HG02870 (cell line): ENCODE results near the gene ZBTB39.
"Not testable (repeated sequence)": the region's sequence is repeated elsewhere in the genome, so short reads cannot be mapped to it uniquely, and the experiment has no call there.

Experiments used
- ATAC-seq: cut with Tn5 transposase; IDR thresholded peaks from one replicate; pipeline ENCODE4 v1.9.1; 2021; ENCODE audit warnings: mild to moderate bottlenecking, moderate library complexity; ENCODE audit not compliant: unreplicated experiment

ZBTB39 gene

DNA sequence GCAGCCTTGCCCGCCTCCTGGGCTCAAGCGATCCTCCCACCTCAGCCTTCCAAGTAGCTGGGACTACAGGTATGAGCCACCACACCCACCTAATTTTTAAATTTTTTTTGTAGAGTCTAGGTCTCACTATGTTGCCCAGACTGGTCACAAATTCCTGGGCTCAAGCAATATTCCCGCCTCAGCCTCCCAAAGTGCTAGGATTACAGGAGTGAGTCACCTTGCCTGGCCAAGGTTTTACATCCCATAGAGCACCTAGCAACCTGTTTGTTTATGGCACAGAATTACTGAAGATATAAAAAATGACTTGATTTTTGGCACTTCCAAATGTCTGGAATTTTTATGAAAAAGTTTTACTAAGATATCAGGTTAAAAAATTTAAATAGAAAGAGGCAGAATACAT, 27.1 kb upstream of the ZBTB39 start:
- no peak for ATAC-seq

DNA sequence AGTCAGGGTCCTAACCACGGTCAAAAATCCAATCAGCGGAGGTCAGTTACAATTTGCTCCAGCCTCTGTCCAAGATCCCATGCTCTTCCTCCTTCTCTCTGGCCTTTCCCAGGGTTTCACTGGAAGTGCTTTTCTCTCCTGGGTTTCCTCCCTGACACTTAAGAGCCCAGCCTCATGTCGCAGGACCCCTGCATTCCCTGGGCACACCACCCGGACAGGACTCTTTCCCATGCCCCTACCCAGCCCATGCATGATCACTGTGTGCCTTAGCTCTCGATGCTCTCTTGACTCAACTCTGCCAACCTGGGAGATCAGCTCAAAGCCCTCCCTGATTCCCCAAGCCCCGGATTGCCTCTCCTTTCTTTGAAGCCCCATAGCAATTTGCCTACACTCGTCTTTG, 25.4 kb upstream of the ZBTB39 start:
- ATAC-seq = no peak

DNA sequence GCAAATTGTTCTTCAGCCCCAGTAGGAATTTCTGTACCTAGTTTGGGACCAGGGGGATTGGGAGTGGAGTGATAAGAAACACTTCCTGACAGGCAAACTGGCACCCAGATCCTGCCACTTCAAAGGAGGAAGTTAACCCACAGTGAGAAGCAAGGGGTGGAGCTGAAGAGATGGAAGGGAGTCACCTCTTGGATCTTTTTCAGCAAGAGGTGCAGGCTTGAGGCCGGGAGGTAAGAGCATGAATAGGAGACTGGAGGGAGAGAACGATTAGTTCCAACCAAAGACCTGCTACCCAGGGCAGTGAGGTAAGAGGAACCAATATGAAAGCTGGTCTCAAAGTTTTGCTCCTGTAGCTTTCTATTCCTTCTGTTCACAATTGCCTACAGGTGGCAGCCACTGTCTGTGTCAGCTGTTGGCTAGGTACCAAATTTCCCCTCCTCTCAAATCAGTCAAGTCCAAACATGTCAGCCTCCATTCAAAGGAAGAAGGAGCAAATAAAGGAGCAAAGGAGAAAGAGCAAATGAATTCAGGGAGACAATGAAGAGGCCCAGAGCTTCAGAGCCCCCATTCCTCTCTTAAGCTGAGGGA, 24.9 kb upstream of the ZBTB39 start:
- ATAC-seq = no peak

DNA sequence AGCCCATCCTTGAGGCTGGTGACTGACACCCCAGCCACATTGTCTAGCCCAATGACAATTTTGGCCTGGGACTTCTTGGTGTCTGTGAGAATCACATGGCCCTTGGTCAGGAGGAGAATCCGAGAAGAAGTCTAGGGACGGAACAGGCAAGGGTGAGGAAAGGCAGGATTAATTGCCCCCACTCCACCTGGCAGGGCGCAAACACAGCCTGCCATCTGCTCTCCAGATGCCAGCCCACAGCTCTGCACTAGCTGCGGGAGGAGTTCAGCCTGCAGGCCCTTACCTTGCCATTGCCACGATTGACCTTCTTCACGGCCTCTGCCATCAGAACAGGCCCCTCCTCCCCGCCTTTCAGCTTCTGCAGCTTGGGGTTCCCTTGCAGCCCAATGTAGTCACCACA, 23.1 kb upstream of the ZBTB39 start:
- no peak for ATAC-seq

DNA sequence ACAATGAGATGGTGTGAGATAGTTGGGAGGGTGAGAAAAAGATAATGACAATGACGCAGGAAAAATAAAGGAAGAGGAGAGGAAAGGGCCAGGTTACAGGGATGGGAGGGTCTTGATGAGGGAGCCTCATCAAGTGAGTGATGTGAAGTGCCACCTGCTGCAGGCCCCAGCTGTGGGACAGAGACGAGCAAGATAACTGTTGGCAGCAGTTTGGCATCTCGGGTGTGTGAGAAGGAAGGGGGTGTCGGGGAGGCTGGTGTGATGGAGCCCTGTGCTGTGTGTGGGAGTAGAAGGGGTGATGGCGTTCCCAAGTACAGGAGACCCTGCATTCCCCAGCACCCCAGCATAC, 21.4 kb upstream of the ZBTB39 start:
- ATAC-seq = no peak

DNA sequence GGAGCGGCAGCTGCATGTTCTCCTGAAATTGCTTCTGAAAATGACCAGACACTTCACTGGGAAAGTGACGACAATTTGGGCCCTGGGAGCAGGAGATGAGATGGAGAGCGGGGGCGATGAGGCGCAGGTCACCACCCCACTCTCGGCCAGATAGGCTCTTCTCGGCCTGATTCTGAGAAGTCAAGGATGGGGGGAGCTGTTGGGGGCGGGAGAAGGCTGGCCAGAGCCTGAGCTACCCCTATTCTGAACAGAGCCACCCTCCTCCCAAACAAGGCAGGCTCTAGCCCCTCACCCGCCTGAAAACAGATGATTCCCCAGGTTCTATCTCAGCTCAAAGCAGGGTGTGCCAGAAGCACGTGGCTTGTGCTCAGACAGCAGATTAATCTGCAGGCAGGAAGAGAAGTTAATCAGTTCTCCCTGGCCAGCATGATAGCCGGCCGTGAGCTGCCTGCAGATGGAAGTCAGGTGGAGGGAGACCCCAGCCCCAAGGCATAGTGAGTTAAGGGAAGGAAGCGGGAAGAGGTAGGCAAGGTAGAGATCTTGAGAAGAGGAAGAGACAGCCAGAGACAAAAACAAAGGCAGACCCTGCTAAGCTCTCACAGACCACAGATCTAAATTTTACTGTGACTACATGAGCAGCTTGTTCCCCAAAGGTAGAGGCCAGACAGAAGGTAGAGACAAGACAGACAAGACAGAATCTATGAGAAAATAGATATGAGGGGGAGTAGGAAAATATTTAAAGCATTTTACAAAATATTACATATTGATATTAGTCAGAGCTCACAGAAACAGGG, 20.9 kb upstream of the ZBTB39 start:
- no peak for ATAC-seq

DNA sequence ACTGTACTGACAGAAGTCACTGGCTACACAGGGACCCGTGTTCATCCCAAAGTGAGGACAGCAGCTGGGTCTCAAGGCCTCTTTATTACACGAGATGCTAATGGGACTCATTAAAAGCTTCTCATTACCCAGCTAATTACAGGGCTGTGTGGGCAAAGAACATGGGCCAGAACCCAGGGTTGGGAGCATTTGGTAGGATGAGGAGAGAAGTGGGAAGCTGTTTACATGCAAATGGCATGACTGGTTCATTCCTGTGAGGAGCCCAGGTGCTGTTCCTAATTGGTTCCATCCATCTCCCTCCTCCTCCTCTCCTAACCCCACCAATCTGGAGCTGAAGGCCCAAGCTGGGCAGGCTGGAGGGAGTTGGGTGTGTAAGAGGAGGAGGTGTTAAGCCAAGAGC, 18.9 kb upstream of the ZBTB39 start:
- ATAC-seq = no peak

DNA sequence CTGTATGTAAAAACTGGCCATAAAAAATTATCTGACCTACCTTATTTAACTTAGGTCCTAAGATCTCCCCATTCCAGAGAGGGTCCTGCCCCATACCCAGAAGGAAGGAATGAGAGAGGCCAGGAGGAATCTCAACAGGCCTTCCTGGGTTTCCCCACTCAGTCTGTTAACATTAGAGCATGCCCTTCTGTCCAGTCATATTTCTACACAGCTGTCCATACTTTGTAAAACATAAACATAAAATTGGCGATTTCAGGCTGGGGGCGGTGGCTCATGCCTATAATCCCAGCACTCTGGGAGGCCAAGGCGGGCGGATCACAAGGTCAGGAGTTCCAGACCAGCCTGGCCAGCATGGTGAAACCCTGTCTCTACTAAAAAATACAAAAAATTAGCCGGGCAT, 16.0 kb upstream of the ZBTB39 start:
- ATAC-seq = not testable (repeated sequence)

DNA sequence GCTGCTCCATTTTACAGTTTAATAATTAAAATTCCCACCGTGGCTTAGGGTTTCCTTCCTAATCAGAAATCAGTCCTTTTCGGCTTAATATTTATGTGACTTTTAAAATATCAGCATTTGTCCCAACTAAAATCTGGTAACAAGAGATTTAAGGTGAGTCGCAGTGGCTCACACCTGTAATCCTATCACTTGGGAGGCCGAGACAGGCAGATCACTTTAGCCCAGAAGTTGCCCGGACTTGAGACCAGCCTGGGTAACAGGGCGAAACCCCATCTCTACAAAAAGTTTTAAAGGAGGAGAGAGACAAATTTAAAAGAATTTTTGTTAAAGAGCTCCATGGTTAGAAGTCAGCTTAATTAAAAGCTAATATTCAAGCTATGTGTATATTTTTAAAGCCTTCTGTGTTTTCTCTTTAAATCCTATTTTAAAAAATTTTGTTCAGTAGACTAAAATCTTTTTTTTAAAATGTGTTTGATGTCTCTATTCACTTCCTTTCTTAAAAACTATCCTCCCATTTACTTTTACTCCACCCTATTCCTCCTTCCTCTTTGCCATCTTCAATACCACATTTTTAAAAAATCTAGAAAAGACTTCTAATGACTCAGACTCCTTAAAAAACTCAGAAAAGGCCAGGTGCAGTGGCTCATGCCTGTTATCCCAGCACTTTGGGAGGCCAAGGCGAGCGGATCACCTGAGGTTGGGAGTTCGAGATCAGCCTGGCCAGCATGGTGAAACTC, 13.8 kb upstream of the ZBTB39 start:
- no peak for ATAC-seq

DNA sequence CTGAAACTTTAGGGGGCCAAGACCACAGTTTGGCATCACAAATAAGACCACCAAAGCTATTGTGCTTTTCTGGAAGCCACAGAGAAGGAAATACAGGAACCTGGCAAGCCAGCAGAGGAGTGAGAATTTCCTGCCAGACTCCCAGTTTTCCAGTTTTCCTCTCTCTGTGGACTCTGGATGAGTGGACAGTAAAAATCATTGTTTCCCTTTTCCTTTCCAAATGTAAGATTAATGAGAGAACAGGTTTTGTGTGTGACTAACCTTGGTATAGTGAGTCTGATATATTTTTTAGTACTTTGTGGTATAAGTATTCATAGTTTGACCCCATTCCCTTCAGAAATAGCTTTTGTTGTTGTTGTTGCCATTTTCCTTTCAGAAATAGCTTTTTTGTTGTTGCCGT, 12.6 kb upstream of the ZBTB39 start:
- ATAC-seq = no peak

DNA sequence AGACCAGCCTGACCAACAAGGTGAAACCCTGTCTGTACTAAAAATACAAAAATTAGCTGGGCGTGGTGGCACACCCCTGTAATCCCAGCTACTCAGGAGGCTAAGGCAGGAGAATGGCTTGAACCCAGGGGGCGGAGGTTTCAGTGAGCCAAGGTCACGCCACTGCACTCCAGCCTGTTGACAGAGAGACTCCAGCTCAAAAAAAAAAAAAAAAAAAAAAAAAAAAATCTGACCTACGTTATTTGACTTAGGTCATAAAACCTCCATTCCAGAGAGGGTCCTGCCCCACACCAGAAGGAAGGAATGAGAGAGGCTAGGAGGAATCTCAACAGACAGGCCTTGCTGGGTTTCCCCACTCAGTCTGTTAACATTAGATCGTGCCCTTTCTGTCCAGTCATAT, 12.0 kb upstream of the ZBTB39 start:
- ATAC-seq = not testable (repeated sequence)

DNA sequence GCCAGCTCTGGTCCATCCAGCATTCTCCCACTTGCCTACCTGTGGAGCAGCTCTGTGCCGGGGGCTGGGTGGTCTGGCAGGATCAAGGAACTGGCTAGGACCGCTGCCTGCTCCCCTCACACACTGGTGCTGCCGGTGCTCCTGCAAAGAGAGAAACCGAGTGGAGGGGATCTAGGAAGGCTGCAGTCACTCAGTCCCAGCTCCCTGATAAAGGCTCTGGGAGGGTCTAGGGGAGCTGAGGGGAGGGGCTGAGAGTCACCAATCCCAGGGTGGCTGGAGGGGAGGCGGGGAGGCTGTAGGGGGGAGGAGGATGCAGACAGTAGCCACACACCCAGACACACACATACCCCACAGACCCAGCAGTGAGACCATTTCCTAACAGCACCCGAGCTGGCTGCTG, 10.0 kb upstream of the ZBTB39 start, which contains the start of gene TAC3:
TSS of gene TAC3 (minus strand) at position 182 of the 400 bp plus-strand sequence. CDS start 732 bp downstream, outside the sequence.
- no peak for ATAC-seq

DNA sequence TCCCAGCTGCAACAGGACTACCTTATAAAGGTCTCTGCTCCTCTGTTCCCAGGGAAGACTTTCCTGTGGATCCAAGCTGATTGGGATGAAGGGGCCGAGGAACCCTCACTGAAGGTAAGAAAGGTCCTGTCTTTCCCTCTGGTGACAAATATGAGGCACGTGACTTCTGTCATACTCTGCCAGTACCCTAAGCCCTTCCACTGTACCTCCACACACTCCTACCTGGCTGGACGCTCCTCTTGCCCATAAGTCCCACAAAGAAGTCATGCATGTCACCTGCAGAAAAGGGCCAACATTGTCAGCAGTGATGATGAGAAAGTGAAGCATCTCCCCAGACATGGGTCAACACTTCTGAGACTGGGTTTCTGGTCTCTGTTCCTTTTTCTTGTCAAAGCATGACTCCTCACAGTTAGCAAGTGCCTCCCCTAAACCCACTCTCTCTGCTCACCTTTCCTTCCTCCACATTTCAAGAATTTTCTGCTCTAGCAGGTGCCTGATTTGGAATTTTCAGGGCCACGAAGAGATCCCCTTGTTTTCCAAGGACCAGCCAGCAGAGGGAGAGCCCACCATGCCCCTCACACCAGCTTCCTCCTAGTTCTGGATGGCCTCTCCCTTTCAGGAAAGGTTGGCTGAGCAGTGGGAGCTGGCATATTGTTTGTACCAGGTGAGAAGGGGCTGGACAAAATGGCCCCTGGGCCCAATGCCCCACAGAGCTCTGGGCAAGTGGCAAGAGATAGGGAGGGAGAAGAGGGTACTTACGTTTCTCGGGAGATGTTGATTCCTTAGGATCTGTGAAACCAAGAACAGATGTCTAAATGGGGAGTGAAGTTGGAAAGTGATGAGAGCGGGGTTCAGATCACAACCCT, 6.5 kb upstream of the ZBTB39 start:
- peak; percentile 83 for ATAC-seq

DNA sequence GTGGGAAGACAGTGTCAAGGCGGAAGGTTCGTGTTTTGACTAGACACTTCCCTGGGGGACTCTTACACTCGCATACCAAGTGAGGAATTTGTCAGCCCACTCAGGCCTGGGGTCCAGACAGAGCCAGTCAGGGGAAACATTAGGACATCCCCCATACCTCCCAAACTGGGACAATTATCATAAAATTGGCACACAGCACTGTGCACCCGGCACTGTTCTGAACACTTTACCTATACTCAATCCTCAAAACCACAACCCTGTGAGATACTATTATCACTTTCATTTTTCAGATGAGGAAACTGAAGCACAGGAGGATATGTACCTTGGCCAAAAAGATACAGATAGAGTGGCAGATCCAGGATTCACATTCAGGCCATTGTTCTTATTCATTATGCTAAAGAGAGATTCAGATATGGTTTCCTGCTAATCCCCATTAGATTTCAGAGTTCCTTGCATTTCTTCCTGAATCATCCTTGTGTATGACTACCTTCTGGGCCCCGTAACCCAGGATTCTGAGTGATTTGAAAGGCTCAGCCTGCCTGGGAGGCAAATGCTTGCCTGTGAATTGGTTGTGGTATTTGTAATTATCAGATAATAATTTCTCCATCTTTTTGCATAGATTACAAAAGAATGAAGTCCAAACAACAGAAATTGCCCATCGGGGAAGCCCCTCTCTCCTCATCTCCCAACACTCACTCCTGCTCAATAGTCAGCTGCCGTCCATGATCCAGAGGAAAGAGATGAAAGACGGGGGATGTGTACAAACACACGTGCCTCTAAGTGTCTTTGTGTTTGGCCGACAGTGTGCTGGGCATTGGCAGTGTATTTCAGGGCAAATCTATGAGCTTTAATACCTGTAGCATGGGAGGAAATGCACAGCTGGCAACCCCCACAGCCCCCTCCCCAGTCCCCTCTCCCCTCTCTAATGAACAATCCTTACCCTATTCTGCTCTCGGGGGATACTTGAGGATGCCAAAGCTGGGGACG, 5.4 kb upstream of the ZBTB39 start:
- no peak for ATAC-seq

DNA sequence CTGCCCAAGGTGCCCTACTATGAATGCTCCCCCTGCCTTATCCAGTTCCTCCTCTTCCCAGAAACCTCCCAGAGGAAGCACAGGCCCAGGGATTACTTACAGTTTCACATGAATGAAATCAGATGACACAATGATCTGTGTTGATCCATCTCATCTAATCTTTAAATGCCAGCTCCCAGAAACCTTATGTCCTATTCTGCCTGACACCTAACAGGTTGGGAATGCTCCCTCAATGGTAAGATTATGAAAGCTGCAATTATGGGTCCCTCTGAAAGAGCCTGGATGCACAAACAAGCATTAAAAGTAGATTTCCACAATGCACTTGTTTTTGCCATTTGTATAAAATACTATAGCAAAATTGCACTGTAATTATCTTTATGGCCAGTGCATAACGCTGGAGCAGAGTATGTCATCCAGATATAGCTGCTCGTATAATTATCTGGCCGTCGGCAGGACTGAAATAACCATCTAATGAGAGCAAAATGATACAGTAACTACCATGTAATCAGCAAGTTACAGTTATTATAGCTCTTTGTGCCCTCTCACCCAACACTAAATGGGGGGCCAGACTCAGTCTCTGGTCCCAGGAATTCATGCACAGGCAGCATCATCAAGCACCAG, 4.4 kb upstream of the ZBTB39 start:
- ATAC-seq = no peak

DNA sequence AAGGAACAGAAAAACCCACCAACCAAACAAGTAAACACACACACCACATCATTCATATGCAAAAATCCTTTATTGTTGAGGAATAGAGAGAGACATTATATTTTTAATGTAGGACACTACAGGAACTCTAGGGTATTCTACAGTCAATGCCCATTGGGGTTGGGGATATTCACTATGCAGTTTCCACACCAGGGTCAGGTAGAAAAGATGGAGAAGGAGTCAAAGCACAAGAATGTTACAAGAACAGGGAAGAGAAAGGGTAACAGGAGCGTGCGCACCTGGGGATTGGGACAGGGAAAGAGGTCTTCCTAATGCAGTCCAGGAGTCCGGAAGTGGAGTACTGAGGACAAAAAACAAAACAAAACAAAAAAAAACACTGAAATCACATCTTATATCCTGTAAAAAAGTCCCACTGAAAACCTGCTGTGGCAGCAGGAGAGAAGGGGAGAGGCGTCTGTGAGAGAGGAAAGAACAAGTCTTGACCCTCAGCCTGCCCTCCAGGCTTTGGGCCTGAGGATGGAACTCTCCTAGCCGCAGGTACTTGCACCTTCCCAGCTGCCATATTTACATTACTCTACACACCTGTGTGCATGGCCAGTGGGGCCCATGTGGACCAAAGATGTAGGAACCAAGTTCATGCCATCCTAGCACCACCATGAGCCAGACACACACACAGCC, 3.7 kb upstream of the ZBTB39 start:
- ATAC-seq = no peak

DNA sequence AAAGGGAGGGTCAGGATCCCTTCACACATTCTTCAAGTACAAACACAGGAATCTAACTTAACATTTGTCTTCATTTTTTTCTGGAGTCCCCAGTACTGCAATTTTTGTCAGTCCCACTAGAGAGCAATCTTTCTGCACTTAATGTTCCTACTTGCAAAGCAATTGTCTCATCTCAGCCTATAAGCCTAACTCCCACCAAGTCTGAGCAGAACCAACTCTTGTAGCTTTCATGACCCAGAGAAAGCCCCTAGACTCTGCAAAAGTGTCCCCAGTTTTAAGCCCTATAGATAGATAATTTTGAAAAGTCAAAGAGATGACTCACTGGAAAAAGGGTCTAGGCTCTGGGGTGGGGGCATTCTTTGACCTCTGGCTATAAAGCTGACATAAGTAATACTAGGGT, 1.8 kb upstream of the ZBTB39 start:
- no peak for ATAC-seq

DNA sequence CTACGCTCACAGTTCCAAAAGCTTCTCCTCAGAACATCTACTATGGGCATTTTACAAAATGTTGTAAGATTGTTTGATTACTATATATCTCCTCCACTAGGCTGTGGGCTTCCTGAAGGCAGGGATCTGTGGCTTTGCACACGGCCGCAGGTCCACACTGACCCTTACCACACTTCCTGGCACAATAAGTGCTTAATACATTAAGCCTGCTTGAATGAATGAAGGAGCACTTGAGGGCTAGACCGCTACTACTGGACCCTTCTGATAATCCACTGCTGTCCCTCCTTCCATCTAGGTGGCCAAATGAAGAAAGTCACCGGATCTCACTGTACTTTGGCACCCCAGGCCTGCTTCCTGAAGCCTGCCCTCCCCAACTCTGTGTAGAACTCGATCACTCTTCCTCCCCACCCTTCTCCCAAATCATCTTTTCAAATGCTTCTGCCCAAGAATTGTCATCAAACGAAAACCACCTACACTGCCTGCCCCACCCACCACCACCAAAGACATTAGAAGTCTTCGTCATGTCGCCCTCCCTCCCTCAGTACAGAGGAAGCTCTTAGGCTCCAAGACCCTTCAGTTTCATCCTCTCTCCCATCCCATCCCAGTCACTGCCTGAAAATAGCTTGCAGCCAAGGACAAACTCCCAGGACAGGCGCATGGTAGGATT, 596 bp upstream of the ZBTB39 start:
- ATAC-seq = no peak
